Measurements from ENCODE around the gene ITSN2.
A peak's percentile ranks its signal among the peaks of the same experiment; 100 is the strongest.

The ITSN2 gene

DNA sequence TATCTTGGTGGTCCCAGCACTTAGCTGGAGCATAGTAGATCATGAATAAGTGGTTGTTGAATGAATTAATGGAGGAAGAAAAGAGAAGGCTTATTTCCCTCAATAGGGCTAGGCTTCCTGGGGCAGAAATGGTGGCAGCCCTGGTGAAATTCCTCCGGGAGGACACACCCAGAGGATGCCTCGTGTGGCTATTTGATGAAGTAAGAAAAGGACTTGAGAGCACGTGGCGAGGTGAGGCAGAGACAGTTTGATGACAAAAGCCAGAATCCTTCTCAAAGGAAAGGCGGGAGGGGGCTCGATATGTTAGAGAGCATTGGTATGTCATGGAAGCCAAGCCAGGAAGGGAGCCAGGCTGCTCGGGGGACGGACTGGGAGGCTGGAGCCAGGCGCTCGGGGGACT, 170.8 kb downstream of the ITSN2 start:
- no peak for DNase-seq (ENCODE audit: low read depth in 1 of 2, low spot score in 1 of 2)

DNA sequence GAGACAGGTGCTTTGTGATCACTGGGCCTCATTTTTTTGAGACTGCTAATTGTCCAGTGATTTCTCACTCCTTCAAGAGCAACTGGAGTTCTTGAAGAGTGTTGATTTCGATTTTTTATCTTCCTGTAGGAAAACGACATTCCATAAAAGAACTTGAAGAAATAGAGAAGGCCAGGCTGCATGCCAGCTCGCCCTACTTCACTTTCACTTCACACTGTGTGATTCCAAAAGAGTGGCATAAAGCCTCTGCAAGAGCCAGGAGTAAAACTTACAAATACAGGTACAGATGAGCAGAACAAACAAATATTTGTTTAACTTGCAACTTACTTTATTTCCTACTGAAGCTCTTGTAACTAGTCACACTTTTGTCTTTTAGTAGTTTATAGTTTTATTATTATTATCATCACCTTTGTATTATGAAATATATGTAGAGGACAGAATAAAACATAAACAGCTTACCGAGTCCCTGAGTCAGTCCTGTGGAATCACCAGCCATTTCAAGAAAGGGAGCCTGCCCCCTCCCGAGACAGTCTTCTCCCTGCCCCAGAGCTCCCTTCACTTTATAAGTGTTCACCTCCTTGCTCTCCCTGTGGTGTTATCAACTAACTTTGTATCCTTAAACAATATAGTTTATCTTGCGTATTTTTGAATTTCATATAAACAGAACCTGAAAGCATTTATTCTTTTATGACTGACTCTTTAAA, 176.8 kb downstream of the ITSN2 start:
- DNase-seq (ENCODE audit: low read depth in 1 of 2, low spot score in 1 of 2): no peak

DNA sequence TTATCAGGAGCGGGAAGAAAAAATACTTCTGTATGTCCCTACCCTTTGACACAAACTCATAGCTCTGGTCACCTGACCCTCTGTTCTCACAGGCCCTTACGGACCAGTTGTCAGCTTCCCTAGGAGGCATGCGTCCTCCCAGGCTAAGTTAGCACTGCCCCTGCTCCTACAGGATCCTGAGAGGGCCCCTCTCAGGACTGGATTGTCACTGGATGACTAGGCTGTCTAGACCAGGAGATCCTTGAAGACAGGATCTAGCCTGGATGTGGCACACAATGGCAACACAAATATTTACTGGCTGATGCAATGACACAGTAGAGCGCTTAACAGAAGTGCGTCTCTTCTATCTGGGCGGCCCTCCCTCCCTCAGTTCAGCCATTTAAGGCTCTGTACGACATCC, 177.8 kb downstream of the ITSN2 start:
- no peak for DNase-seq (ENCODE audit: low read depth in 1 of 2, low spot score in 1 of 2)

DNA sequence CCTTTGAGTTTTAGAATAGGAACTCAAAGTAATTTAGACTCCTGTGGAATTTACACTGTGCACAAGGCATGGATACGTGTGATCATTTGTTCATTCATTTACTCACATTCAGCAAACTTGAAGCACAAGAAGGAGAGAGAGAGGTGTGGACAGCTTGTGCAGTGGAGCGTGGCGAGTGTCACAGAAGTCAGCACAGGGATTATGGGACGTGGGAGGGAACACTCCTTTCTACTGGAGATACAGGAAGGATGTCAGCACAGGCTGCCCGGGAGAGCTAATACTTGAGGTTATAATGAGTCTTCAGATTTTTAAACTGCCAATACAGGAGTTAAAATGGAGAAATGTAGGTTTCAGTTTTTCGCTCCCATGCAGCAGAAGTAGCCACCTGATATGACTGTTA, 178.5 kb downstream of the ITSN2 start:
- DNase-seq (ENCODE audit: low read depth in 1 of 2, low spot score in 1 of 2): no peak

DNA sequence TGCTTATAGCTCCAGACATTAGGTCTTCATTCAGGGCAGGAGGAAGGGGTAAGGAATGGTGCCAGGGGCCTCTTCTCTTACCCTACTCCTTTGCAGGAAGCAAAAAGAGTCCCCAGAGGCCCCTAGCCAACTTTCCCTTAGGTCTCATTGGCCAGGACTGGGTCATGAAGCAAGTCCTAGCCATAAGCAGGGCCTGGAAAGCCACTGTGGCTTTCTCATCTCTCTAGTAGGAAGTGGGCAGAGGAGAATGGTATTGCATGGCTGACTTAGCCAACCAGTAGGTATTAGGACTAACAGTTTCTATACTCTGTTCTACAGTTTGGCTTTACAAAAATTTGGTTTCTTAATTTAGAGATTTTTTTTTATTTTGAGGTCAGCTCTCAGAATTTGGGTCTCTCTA, 180.7 kb downstream of the ITSN2 start:
- no peak for DNase-seq (ENCODE audit: low read depth in 1 of 2, low spot score in 1 of 2)

DNA sequence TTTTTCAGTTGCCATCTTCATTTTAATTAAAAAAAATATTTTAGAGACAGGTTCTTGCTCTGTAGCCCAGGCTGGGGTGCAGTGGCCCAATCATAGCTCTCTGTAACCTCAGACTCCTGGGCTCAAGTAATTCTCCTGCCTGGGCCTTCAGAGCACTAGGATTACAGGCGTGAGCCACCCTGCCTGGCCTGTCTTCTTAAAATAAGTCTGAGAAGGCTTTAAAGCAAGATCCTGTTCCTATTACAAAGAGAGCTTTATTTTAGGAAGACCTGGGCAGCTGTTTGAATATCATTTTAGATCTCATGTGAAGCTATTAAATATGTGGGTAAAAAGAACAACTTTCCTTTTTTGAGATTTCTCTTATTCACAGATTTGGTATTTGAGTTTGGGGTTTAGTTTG, 184.0 kb downstream of the ITSN2 start:
- no peak for DNase-seq (ENCODE audit: low read depth in 1 of 2, low spot score in 1 of 2)

DNA sequence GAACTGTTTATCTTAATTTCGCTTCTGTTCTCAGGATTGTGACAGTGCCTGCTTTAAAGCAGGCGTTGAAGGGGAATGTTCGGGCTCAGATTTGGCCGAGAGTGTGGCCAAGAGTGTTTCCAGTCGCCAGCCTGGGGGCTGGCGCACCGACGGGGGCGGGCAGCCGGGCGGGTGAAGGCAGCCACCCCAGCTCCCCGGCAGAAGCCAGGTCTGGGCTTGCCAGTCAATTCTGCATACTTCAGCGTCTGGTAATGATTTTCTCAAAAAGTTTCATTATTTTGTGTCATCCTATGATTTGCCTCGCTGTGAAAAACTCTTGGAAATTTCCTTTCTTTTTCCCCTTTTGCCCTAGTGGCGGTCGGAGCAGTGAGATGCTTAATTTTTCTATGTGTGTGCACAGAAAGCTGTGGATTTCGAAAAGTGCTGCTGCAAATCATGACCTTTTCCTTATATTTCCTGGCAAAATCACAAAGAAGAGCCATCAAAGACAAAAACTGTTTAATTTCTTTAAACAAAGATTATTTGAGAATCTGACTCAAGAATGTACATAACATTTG, 184.6 kb downstream of the ITSN2 start:
- DNase-seq (ENCODE audit: low read depth in 1 of 2, low spot score in 1 of 2): no peak

DNA sequence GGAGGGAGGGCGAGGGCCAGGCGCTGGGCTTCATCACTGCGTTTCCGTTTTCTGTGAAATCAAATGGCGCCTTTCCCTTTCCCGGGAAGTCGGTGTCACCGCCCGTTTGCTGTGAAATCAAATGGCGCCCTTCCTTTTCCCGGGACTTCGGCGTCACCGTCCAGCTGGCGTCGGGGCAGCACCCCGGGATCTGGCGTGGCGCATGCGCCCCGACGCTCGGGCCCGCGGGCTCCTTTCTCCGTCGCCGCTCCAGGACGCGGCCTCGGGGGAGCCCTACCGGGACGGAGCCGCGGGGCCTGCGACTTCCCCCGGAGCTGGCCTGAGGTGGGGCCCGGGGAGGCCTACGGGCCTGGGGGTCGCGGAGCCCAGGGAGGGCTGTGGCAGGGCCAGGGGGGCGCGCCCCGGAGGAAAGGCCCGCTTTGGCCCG, 185.5 kb downstream of the ITSN2 start, which contains the start of gene FAM228A:
FAM228A (plus strand) TSS at position 203 of the 427 bp plus-strand sequence. CDS start 428 bp downstream, outside the sequence.
- DNase-seq (ENCODE audit: low read depth in 1 of 2, low spot score in 1 of 2): no peak

DNA sequence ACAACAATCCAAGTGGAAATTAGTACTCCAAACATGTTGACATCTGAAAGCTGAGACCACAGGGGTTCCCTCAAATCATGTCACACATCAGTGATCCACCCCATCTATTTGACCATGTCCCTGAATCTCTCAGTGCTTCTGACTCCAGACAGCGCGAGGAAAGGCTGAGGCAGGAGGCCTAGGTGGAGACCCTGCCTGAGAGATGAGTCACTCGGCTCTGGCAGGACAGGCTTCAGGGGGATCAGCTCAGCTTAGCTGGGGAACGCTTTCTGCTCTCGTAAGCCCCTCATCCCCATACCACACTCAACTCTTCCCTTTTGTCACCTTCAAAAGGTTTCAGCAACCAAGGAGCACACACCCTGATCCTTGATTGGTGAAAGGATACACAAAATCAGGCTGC, 191.3 kb downstream of the ITSN2 start:
- no peak for DNase-seq (ENCODE audit: low read depth in 1 of 2, low spot score in 1 of 2)

DNA sequence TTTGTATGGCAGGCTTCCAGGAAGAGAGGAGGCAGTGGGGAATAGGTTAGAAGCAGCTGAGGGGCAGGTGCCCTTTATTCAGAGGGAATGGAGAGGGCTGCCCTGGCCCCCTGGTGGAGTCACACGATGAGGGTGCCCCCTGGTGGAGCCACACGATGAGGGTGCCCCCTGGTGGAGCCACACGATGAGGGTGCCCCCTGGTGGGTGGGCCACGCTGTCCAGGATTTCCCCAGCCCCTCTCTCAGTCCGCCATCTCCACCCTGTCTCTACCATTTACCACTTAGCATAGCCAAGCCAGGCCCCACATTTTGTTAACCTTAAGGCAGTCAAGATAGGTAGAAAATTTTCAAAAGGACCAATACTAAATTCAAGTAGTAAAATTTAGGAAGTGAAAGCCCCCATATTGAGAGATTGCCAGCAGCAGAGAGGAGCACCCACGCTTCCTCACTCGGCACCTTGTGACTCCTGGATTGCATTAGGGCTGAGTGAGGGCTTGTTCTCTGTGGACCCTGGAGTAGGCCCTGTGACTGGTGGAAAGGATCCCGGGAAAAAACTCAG, 195.8 kb downstream of the ITSN2 start:
- peak in 1 of 2 donors; percentile 5 for DNase-seq (ENCODE audit: low read depth in 1 of 2, low spot score in 1 of 2)

DNA sequence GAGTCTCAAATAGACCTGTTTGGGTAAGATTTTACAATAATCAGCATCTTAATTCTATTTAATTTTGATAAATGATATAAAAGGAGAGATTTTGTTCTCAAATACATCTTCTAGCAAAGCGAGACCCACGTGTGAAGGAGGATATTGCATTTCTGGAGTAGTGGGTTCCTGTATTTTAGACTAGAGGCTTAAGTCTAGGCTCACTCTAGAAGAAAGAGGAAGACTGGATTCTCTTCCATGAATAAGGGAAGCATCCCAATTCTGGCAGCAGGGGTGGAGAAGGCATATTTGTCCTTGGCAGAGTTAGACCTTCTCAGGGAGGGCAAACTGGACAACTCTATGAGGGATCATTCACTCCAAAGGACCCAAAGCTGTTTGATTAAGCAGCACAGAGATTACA, 196.7 kb downstream of the ITSN2 start:
- DNase-seq (ENCODE audit: low read depth in 1 of 2, low spot score in 1 of 2): no peak

DNA sequence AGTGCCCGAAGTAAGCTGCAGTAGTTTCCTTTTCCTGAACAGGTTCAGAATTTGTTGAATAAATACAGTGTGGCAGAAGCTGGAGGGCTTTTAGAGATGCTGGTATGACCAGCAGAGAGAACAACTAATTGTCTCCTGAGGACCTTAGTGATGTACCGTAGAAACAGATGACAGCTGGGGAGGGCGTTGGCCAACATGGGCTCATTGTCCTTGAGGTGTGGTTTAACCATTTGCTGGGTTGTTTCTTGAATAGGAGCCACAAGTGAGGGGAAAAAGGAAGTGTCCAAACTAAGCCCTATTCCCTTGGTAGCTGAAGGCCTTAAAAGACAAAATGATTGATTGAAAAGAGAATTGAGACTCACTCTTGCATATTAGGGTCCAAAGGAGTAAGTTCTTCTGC, 197.2 kb downstream of the ITSN2 start:
- DNase-seq (ENCODE audit: low read depth in 1 of 2, low spot score in 1 of 2): no peak

DNA sequence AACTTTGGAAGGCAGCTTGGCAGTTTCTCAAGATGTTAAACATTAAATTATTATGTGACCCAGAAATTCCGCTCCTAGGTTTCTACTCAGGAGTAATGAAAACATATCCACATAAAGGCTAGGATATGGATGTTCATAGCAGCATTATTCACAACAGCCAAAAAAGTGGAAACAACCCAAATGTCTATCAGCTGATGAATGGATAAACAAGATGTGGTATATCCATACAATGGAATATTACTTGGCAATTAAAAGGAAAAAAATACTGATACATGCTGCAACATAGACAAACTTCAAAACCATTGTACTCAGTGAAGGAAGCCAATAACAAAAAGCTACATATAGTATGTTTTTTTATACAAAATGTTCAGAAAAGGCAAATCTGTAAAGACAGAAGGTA, 197.8 kb downstream of the ITSN2 start:
- no peak for DNase-seq (ENCODE audit: low read depth in 1 of 2, low spot score in 1 of 2)

DNA sequence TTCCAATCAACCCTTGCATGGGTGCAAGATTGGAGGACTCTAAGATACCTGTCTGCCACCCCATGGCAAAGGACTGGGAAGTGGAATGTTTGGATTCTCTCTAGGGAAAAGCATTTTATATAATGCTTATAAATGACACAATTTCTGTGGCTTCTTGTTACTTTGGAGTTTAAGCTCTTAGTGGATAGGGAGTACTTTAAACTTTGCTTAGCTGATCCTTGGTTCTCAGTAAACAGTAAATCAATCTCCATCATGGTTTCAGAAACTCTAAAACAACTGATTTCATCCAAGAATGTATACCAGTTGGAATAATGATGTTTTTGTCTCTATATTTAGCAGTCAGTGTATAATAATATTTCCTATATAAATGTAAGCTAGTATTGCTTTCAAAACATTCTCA, 199.6 kb downstream of the ITSN2 start:
- no peak for DNase-seq (ENCODE audit: low read depth in 1 of 2, low spot score in 1 of 2)

DNA sequence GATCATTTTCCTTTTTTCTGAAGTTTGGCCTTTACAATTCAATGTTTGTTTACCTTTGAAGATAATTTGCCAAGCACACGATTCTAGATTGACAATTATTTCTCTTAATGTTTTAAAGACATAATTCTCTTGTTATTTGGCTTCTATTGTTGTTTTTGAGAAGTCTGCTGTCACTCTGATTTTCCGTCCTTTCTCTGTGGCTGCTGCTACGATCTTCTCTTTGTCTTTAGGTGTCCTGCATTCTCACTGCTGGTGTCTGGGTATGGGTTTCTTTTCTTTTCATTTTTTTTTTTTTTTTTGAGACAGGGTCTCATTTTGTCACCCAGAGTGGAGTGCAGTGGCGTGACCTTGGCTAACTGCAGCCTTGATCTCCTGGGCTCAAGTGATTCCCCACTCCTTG, 200.6 kb downstream of the ITSN2 start:
- DNase-seq (ENCODE audit: low read depth in 1 of 2, low spot score in 1 of 2): no peak

DNA sequence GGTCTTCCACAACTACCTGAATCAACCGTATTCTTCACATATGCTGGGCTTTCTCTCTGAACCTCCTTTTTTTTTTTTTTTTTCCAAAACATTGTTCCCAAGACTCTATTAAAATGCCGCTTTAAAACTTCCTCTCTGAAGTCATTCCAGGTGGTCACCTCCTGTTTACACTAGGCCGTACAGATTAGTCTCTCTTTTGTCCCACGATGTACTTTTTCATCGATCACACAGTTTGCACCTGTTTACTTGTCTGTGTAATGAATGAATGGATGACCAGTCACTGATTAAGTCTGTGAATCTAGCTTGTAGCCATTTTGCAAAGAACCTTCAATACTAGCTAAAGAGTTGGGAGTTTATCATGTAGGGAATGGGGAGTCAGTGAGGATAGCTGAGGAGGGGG, 202.2 kb downstream of the ITSN2 start:
- no peak for DNase-seq (ENCODE audit: low read depth in 1 of 2, low spot score in 1 of 2)

DNA sequence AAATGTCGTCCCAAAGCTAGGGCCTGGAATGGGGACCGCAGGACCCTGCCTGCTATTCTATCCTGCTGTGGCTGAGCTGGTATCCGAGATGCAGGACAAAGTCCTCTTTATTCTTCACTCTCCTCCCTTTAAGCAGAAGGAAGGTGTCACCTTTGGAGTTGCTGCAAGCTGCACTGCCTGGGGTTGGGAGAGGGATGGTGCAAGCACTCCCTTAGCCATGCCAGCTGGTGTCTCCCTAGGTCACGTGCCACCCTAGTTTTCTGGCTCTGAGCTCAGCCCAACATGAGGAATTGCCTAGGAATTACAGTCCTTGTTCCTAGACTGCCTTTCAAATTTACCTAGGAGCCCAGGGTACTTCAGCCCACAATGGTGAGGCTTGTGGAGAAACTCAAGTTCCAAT, 206.9 kb downstream of the ITSN2 start:
- DNase-seq (ENCODE audit: low read depth in 1 of 2, low spot score in 1 of 2): no peak

Data from activated T-helper 1 cell treated with anti-CD3 and anti-CD28 coated beads, Interleukin-2, amount 50 U/mL, for 16 hours (primary cell).